ENCODE measurements around the gene CCL3. TPM values are rescaled to one million over a fixed set of nuclear protein-coding genes. Genes with fewer than 3 reads are reported as not detected.

CCL3 gene
- total RNA-seq, 1 donor, result 0.36 TPM

DNA sequence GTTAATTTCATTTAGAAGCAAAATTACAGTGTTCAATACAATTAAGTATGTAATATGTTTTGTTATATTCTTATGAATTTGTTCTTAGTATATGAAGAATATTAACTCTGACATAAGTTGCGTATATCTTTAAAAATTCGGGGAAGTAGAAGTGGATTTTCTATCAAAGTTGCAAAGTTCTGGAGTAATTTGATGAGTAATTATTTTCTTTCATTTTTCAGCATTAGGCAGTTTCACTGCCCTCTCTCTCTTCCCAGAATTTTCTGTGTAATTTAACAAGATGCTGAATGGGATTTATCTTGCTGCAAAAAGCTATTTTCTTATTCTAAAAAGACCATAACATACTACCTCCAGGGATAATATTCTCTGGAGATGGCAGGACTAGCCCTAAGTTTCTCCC lies 34.8 kb downstream of the CCL3 start:
- no peaks in the 10 kb centered on the region for H3K4me1 ChIP-seq (ENCODE audit: insufficient read depth, low read length)
- no peaks in the 10 kb centered on the region for H3K9me3 ChIP-seq (ENCODE audit: low read depth, low read length)
- H3K36me3 ChIP-seq (ENCODE audit: insufficient read depth, low read length), result no peaks in the 10 kb centered on the region
- no peak overlapping the region for H3K4me2 ChIP-seq (ENCODE audit: insufficient read depth, low read length)
- TF ChIP-seq, protein P1, sequence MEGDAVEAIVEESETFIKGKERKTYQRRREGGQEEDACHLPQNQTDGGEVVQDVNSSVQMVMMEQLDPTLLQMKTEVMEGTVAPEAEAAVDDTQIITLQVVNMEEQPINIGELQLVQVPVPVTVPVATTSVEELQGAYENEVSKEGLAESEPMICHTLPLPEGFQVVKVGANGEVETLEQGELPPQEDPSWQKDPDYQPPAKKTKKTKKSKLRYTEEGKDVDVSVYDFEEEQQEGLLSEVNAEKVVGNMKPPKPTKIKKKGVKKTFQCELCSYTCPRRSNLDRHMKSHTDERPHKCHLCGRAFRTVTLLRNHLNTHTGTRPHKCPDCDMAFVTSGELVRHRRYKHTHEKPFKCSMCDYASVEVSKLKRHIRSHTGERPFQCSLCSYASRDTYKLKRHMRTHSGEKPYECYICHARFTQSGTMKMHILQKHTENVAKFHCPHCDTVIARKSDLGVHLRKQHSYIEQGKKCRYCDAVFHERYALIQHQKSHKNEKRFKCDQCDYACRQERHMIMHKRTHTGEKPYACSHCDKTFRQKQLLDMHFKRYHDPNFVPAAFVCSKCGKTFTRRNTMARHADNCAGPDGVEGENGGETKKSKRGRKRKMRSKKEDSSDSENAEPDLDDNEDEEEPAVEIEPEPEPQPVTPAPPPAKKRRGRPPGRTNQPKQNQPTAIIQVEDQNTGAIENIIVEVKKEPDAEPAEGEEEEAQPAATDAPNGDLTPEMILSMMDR (IDR thresholded peaks at IDR 0.05; ENCODE audit: extremely low read depth, low read depth, low read length), result no peak
- no peak overlapping the region for H3K27ac ChIP-seq (ENCODE audit: low read depth, low read length)
- H3K27me3 ChIP-seq (ENCODE audit: insufficient read depth, low read length), result no peaks in the 10 kb centered on the region
- H3K79me2 ChIP-seq (ENCODE audit: insufficient read depth, low read length), result no peaks in the 10 kb centered on the region
- no peak overlapping the region for H2AFZ ChIP-seq (ENCODE audit: low read length)
- H3K4me3 ChIP-seq (ENCODE audit: insufficient read depth, low read length), result no peak overlapping the region
- DNase-seq (ENCODE audit: insufficient read length, low spot score, missing footprints), result no peak
- H4K20me1 ChIP-seq (ENCODE audit: insufficient read depth, low read length), result no peaks in the 10 kb centered on the region

DNA sequence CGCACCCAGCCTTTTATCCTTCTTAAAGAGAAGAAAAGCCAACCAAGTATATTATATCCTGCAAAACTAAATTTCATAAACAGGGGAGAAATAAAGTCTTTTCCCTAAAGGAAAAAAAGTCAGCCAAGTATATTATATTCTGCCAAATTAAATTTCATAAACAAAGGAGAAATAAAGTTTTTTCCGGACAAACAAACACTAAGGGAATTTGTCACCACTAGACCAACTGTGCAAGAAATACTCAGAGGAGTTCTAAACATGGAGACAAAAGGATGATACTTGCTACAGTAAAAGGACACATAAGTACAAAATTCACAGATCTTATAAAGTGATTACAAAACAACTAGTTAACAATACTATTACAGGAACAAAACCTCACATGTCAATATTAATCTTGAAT lies 40.3 kb downstream of the CCL3 start:
- H3K4me3 ChIP-seq (ENCODE audit: insufficient read depth, low read length), result no peak overlapping the region
- H3K9me3 ChIP-seq (ENCODE audit: low read depth, low read length), result no peaks in the 10 kb centered on the region
- no peaks in the 10 kb centered on the region for H3K79me2 ChIP-seq (ENCODE audit: insufficient read depth, low read length)
- no peaks in the 10 kb centered on the region for H3K27me3 ChIP-seq (ENCODE audit: insufficient read depth, low read length)
- H3K36me3 ChIP-seq (ENCODE audit: insufficient read depth, low read length), result no peaks in the 10 kb centered on the region
- H2AFZ ChIP-seq (ENCODE audit: low read length), result no peak overlapping the region
- no peak for DNase-seq (ENCODE audit: insufficient read length, low spot score, missing footprints)
- no peaks in the 10 kb centered on the region for H3K4me1 ChIP-seq (ENCODE audit: insufficient read depth, low read length)
- TF ChIP-seq, protein P1 (IDR thresholded peaks at IDR 0.05; ENCODE audit: extremely low read depth, low read depth, low read length), result no peak
- no peak overlapping the region for H3K27ac ChIP-seq (ENCODE audit: low read depth, low read length)
- no peaks in the 10 kb centered on the region for H4K20me1 ChIP-seq (ENCODE audit: insufficient read depth, low read length)
- H3K4me2 ChIP-seq (ENCODE audit: insufficient read depth, low read length), result no peak overlapping the region

DNA sequence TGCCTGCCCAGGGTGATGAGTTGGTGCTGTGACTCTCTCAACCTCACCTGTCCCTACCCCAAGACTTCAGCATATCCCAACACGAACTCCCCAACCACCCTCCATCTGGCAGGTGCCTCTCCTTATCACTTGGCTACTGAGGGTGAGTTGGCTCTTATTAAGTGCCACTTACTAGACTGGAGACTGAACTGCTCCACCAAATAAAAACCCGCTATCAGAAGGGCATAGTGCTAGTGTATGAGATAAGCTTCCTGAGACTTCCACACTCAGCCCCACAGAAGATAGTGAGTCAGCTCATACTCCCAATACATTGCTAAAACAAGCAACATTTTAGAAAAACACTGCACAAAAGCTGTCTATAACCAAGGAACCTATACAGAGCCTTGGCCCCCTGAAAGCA lies 41.9 kb downstream of the CCL3 start:
- Histone ChIP-seq H3K9me3 (ENCODE audit: low read depth, low read length) (no peaks in the 10 kb centered on the region), H4K20me1 (ENCODE audit: insufficient read depth, low read length) (no peaks in the 10 kb centered on the region), H3K36me3 (ENCODE audit: insufficient read depth, low read length) (no peaks in the 10 kb centered on the region), H3K4me2 (ENCODE audit: insufficient read depth, low read length) (no peak overlapping the region), H3K27me3 (ENCODE audit: insufficient read depth, low read length) (no peaks in the 10 kb centered on the region), H3K79me2 (ENCODE audit: insufficient read depth, low read length) (no peaks in the 10 kb centered on the region), H2AFZ (ENCODE audit: low read length) (no peak overlapping the region), H3K27ac (ENCODE audit: low read depth, low read length) (no peak overlapping the region), H3K4me1 (ENCODE audit: insufficient read depth, low read length) (no peaks in the 10 kb centered on the region), H3K4me3 (ENCODE audit: insufficient read depth, low read length) (no peak overlapping the region)
- no peak for DNase-seq (ENCODE audit: insufficient read length, low spot score, missing footprints)
- TF ChIP-seq, protein P1 (IDR thresholded peaks at IDR 0.05; ENCODE audit: extremely low read depth, low read depth, low read length), result no peak

Small RNA genes within 50 kb of the gene (small RNA-seq; reads per million reads assigned to genes)
- not detected for gene RN7SL301P

Other genes with a start within 250 kb of the CCL3 start
- not detected in 2 replicates for gene HEATR9, start 221.3 kb downstream of the CCL3 start, total RNA-seq
- gene CCL5, start 209.8 kb downstream of the CCL3 start, total RNA-seq, result under 0.01 and 0.36 TPM in 2 replicates
- gene RDM1, start 159.4 kb downstream of the CCL3 start, total RNA-seq, result 0.29 and 0.36 TPM in 2 replicates
- not detected in 2 replicates for gene LYZL6, start 146.4 kb downstream of the CCL3 start, total RNA-seq
- gene CCL16, start 108.6 kb downstream of the CCL3 start, total RNA-seq, result not detected in 2 replicates
- gene CCL14, start 103.4 kb downstream of the CCL3 start, total RNA-seq, result not detected in 2 replicates
- not detected in 2 replicates for gene CCL15, start 88.6 kb downstream of the CCL3 start, total RNA-seq
- not detected in 2 replicates for gene CCL23, start 72.2 kb downstream of the CCL3 start, total RNA-seq
- gene CCL18, start 25.9 kb downstream of the CCL3 start, total RNA-seq, result 0.36 TPM in 1 of 2 replicates, not detected in the other
- gene CCL4, start 13.7 kb upstream of the CCL3 start, total RNA-seq, result 0.36 TPM in 1 of 2 replicates, not detected in the other
- gene TBC1D3B, start 86.5 kb upstream of the CCL3 start, total RNA-seq, result 0.36 and 0.88 TPM in 2 replicates
- gene CCL3L1, start 106.6 kb upstream of the CCL3 start, total RNA-seq, result not detected in 2 replicates
- gene CCL4L2, start 120.9 kb upstream of the CCL3 start, total RNA-seq, result not detected in 2 replicates
- gene TBC1D3I, start 174.4 kb upstream of the CCL3 start, total RNA-seq, result 0.36 and 0.59 TPM in 2 replicates
- 2.9 TPM in 1 of 2 replicates, not detected in the other for gene TBC1D3G, start 233.7 kb upstream of the CCL3 start, total RNA-seq

All from osteoblast (primary cell).